A549 (cell line): ENCODE results near the gene TPM1.

Experiments used
- CEBPB ChIP-seq, 2 experiments: fragments of >200 bp in 1 of 2; sonication (Bioruptor Twin) in 1 of 2; formaldehyde crosslinking in 1 of 2; IDR thresholded peaks; 2 replicates each; pipeline ENCODE4 v1.6.1; 2012 to 2016
- CHD2 ChIP-seq: fragments of 150-350 bp; IDR thresholded peaks from 2 replicates; pipeline ENCODE4 v1.6.1; 2014; ENCODE audit warnings: low read length; ENCODE audit not compliant: partially characterized antibody
- CTCF ChIP-seq: fragments of >200 bp; sonication (Bioruptor Twin); formaldehyde crosslinking; IDR thresholded peaks from 3 replicates; pipeline ENCODE4 v1.5.1; 2016
- EP300 ChIP-seq, 2 experiments: fragments of >200 bp; sonication (Bioruptor Twin); formaldehyde crosslinking; IDR thresholded peaks; 2 replicates in 1 of 2; 3 replicates in 1 of 2; pipeline ENCODE4 v1.6.1; 2016 to 2017
- FOSL2 ChIP-seq, 2 experiments: fragments of 450-650 bp in 1 of 2; fragments of >200 bp in 1 of 2; sonication (Bioruptor Twin) in 1 of 2; formaldehyde crosslinking; IDR thresholded peaks; 2 replicates each; pipeline versions ENCODE4 v1.5.0 to v1.6.1; 2016 to 2020; ENCODE audit warnings: mild to moderate bottlenecking in 1 of 2, moderate library complexity in 1 of 2
- HOXA7 ChIP-seq: fragments of 250-450 bp; sonication (Bioruptor Pico); IDR thresholded peaks from 2 replicates; pipeline ENCODE4 v1.5.0; 2020; ENCODE audit warnings: mild to moderate bottlenecking, moderate library complexity
- MAZ ChIP-seq: fragments of 150-350 bp; IDR thresholded peaks from 2 replicates; pipeline ENCODE4 v1.6.1; 2014; ENCODE audit warnings: antibody characterized with exemption, low read depth, low read length, borderline replicate concordance
- POLR2A ChIP-seq: IDR thresholded peaks from 2 replicates; pipeline ENCODE4 v1.6.1; 2012; ENCODE audit warnings: mild to moderate bottlenecking, low read length
- RFX5 ChIP-seq: fragments of 450-650 bp; IDR thresholded peaks from 2 replicates; pipeline ENCODE4 v1.7.1; 2014; ENCODE audit warnings: antibody characterized with exemption, mild to moderate bottlenecking, moderate library complexity
- ZNF302 ChIP-seq: fragments of 250-450 bp; sonication (Bioruptor Pico); IDR thresholded peaks from 2 replicates; pipeline ENCODE4 v1.9.0; 2021; ENCODE audit warnings: inconsistent platforms, mild to moderate bottlenecking, moderate library complexity

GRCh38 chr15:63045465-63045840 is 2.9 kb downstream of the TPM1 start:
- no peak for TF ChIP-seq CTCF
- no peak for TF ChIP-seq EP300 (IDR thresholded peaks at IDR 0.05)
- no peak for TF ChIP-seq POLR2A
- TF ChIP-seq CHD2, result no peak
- no peak for TF ChIP-seq FOSL2 (IDR thresholded peaks at IDR 0.05)
- TF ChIP-seq FOSL2 (CRISPR knock-in tag; IDR thresholded peaks at IDR 0.05), result no peak
- TF ChIP-seq HOXA7 (CRISPR knock-in tag), result no peak
- no peak for TF ChIP-seq RFX5
- TF ChIP-seq MAZ, result no peak
- no peak for TF ChIP-seq ZNF302
- TF ChIP-seq CEBPB (IDR thresholded peaks at IDR 0.05), result no peak
